ENCODE measurements around the gene MARS1.

- TF ChIP-seq POLR2A (IDR thresholded peaks at IDR 0.05; ENCODE audit: low read length) (no peak), GATA1 (IDR thresholded peaks at IDR 0.05; ENCODE audit: low read depth, low read length) (no peak)
Measured at GRCh38 chr12:57473392-57473791, 14.5 kb upstream of the MARS1 start.

Data from erythroblast (primary cell).